NCI-H1417 treated with DMSO at 0.1 percent for 48 hours (cell line): Measurements from ENCODE around the gene MSX1.

ENCODE experiments used
- DNase-seq: peaks from one replicate; lab custom pipeline; 2025; lab: John Stamatoyannopoulos, UW

Gene MSX1

DNA sequence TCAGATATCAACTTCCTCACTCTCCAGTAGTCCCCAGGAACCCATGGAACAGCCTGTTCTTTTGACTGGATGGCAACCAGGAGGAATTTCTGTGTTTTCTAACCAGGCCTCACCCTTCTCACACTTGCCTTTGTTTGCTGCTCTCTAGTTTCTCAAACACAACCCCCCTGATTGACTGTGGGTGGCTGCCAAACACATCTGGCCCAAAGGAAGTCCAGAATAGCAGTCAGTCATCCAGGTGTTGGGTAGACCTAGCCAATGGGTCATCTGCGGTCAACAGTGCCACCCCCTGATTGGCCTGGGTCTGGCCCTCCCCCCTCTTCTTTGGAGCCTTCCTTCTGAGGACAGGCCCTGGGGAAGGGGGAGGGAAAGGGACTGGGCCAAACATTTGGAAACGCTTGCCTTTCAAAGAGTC, 53.7 kb downstream of the MSX1 start:
- no peak for DNase-seq
